ENCODE measurements around the gene DSCAML1. TPM values are rescaled to one million over a fixed set of nuclear protein-coding genes. Genes with fewer than 3 reads are reported as not detected.

DSCAML1 gene
- polyA plus RNA-seq, 1 donor: 0.63 TPM

GRCh38 chr11:117657794-117658193 is 139.2 kb downstream of the DSCAML1 start:
- DNase-seq: no peak

DNA sequence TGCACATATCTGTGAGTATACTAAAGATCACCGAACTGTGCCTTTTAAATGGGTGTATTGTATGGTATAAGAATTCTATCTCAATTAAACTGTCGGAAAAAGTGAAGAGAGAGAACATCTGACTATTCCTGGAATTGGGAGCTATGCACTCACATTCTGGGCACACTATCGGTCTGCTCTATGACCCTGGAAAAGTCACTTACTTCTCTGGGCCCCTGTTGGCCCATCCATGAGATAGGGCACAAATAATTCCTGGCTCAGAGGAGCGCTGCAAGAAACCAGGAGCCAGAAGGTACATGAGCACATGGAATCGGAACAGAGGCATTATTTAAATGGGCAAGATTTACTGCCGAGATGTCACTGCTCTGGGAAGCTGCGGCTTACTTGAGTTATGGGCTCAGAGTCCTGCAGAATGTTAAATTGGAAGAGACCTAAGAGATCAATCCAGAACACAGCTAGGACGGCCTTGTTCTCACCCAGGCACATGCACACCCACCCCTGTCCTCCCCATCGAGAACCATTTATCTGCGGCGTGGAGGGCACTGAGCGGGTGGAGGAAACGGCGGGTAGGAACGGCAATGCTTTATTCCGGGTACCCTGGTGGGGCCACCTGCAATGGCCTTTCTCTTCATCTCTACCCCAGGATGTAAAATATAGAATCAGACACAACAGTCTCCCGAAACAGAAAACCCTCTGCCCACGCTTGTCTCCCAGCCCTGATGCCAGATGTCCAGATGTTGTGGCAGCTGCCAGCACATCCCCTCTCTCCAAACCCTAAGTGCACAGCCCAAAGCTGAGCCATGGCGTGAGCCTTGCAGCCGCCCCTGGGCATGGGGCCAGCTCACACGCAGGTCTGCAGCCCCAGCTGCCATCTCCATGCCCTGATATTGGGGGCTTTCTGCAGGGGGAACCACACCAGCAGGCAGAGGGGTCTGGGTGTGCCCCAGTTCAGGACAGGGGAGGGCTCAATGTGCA is 142.4 kb downstream of the DSCAML1 start:
- DNase-seq: no peak

DNA sequence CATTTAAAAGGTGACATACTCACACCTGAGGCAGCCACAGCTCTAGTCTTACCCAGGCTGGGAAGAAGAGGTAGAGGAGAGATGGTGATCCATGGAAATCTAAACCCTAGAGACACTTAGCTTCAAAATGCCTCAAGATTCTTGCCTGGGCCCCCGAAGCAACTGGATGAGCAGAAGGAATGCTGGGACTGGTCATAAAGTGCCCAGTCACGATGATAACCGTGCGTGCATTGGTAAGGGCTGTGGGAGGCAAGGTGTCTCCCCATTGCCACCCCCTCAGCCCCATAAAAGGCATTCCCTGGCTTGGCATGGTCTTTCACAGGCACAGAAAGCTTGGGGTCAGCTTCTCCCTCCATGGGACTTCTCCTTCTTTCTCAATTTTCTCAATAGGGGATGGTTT is 144.5 kb downstream of the DSCAML1 start:
- no peak for DNase-seq

DNA sequence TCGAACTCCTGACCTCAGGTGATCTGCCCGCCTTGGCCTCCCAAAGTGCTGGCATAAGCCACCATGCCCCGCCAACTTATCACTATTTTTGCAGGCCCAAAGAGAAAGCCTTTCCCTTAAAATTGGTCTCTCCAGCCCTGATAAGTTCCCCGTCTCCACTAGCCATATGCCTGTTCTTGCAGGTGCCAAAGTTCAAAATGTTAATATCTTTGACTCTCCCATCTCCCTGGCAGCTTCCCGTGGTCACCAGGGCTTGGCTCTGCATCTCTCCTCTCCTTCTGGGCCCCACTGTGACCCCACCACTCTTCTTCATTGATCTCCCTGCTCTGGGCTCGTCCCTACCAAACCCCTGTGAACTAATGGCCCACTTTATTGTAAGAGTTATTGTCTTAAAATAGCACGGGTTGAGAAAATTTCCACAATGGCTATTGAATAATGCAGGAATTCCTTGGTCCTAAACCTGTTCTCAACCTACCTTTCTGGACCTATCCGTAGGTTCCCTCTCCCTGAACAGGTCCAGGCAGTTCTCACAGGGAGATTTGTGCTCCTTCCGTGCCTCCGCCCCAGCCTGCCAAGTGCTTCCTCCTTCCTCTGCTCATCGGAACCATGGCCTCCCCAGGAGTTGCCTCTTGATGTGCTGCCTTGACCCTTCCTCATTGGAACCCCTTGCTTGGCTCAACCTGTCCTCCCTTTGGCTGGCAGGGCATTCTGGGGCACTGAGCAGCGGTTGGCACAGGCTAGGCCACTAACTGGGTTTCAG is 147.5 kb downstream of the DSCAML1 start:
- DNase-seq: no peak

GRCh38 chr11:117647872-117648271 is 149.1 kb downstream of the DSCAML1 start:
- no peak for DNase-seq

DNA sequence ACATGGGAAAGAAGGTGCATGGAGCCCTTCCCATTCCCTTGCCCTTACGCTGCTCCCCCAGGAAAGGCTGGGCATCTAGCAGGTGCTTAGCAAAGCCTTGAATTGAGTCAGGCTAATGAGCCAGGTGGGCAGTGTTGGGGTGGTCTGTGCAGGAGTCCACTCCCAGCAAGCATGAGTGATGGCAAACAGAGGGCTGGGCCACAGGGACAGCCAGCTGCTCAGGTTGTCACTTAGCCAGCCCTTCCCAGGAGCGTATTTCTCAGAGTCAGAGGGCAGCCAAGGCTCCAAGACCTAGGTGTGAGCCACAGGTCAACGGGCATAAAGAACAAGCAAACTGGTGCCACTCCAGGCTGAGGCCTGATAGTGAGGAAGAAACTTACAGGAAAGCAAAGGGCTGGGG is 149.8 kb downstream of the DSCAML1 start:
- no peak for DNase-seq

GRCh38 chr11:117646411-117646810 is 150.6 kb downstream of the DSCAML1 start:
- DNase-seq: no peak

DNA sequence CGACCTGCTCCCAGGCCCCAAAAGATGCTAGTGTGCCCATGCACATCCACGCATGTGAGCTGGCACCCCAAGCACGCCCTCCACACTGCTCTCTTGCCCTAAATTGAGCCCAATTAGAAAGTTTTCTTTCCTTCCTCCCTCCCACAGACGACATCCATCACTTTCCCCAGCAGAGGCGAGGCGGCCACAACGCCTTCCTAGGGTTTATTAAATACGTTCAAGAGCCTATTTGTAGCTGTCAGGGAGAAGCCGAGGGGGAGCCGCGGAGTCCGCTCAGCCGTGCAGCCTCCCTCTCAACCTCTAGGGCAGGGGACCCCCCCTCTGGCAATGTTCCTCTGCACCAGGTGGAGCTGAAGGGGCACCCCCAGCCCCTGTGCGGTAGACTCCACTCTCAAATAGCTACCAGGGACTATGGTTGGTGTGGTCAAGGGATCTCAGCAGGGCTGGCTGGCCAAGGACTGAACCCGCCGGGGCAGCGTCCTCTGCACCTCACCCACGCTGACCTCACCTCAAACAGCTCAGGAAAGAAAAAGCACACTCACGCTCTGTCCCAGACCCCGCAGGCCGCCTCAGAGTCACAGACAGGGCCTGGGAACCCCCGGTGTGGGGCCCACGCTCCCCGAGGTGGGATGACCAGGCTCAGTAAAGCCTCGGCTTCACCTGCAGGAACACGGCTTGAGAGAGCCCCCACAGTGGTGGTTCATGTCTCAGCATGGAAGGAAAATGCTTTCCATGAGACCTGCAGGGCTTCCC is 152.4 kb downstream of the DSCAML1 start:
- no peak for DNase-seq

GRCh38 chr11:117643606-117644300 is 153.3 kb downstream of the DSCAML1 start:
- DNase-seq: no peak

DNA sequence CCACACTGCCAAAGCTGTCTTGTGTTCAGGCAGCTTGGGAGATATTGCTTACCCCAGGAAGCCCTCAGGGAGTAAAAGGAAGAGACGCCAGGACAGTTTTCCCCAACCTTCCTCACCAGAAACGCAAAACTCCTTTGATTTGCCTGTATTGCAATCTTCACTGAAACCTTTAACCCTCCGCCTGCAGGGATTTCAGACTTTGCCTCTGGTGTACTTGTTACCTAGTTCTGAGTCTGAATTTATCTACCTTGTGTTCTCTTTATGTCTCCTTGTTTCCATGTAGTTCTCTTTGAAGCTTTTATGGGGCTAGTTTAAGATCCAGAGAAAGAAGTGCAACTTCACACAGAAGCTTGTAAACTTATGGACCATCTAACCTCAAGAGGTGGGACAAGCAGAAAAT is 154.2 kb downstream of the DSCAML1 start:
- DNase-seq: no peak

DNA sequence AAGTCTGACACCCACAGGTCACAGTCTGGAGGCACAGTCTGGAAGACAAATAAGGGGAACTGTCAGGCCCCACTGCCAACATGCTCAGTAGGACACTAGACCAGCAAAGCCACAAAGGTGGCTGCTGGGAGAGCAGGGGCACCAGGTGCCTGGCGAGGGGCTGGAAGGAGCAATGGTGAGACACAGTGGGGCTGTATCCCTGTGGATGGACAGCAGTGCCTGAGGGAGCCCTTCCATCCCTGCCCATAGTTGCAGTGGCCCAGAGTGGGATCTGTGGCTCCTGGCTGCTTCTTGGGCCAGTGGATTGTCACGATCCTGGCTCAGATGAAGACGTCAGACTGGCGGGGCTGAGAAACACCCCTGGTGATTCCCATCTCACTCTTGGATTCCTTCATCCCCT is 154.6 kb downstream of the DSCAML1 start:
- no peak for DNase-seq

- DNase-seq: no peak
Measured at GRCh38 chr11:117641008-117641915, 155.8 kb downstream of the DSCAML1 start.

GRCh38 chr11:117640041-117640440 is 157.0 kb downstream of the DSCAML1 start:
- DNase-seq: no peak

DNA sequence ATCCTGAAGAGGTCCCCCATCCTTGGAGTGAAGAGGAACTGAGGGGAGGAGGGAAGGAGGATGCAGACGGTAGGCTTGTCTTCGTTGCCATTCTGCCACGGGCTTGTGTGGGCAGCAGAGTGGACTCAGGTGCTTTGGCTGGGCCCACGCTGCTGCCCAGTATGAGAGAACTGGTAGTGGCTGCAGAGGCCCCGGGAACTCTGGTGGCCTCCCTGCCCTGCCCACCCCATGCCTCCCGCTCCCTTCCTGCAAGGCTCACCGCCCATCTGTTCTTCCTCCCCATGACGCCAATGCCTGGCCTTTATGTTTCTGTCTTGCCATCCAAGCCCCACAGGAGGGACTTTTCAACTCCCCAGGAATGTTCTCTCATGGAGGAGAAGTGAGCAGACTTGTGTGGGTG is 157.4 kb downstream of the DSCAML1 start:
- DNase-seq: no peak

DNA sequence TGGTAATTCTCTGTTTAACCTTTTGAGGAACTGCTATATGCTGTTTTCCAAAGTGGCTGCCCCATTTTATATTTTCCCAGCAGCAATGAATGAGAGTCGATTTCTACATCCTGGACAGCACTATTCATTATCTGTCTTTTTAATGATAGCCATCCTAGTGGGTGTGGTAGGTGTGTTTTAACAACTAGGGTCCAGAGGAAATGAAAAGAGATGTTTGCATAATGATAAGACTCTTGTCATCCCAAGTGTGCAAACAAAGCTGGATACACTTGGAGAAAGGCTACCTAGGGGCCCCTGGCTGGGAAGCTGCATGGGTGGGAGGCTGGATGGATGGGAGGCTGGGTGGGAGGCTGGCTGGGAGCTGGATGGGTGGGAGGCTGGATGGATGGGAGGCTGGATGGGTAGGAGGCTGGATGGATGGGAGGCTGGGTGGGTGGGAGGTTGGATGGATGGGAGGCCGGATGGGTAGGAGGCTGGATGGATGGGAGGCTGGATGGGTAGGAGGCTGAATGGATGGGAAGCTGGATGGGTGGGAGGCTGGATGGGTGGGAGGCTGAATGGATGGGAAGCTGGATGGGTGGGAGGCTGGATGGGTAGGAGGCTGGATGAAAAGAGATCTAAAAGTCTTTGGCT is 158.0 kb downstream of the DSCAML1 start:
- no peak for DNase-seq

DNA sequence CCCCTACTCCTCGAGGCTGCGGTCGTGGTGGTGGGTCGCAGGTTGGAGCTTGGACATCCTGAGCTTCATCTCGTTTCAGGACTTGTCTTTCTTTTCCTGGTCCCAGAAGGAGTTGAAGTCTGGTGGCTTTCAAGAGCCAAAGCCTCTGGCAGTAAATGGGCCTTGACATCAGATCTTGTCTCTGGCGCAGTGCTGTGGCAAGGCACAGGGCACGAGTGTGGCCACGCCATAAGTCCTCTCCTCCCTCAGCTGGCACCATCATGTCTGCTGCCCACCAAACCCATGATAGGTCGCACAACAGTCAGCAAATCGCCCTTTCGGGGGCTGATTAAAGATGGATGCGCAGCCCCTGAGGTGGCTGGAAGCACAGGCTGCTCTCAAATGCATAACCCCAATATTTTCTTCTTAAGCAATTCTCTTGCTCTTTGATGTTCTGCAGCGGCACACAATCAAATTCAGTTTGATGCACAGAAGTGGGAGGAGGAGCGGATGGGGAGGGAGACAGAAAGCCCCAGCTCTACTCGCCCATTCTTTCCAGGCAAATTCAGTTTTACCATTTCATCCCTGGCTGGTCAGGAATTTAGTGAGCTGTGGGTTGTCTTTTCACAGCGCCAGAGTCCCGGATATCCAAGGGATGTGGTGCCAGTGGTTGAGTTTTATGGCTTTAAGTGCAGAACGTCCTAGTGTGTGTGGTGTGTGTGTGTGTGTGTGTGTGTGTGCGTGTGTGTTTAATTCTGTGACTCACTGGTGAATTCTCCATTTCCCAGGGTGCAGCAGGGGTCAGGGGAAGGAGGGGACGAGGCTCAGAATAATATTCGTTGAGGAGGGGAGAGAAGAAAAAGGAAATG is 162.0 kb downstream of the DSCAML1 start:
- DNase-seq: no peak

DNA sequence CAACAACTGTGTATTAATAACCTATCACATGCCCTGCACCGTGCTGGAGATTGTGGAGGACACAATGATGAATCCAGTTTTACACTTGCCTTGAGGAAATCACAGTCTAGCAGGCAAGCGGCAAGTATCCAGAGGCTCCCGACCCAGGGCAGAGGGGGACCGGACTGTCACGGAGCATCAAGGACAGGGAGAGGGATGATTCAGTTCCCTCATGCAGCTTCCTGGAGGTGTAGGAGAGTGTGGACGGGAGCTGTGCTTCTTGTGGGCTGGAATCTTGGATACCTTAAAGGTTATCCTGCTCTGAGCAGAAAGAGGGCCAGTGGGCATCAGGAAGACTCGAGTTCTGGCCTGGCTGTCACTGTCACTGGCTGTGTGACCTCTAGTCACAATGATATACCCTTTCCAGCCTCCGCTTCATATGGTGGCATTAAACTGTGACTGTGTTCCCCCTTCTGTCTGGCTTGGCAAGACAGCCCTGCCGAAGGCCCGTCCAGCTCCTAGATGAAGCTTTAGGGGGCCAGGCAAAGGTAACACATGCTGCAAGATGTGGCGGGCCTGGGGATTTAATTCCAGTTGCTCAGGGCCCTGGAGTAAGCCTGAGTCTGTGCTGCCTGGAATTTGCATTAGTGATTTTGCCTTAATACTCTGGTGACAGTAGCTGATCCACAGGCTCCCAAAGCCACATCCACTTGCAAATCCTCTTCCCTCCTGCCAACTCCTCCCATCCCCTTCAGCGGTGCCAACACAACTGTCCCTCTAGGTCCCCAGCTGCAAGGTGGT is 162.8 kb downstream of the DSCAML1 start:
- no peak for DNase-seq

DNA sequence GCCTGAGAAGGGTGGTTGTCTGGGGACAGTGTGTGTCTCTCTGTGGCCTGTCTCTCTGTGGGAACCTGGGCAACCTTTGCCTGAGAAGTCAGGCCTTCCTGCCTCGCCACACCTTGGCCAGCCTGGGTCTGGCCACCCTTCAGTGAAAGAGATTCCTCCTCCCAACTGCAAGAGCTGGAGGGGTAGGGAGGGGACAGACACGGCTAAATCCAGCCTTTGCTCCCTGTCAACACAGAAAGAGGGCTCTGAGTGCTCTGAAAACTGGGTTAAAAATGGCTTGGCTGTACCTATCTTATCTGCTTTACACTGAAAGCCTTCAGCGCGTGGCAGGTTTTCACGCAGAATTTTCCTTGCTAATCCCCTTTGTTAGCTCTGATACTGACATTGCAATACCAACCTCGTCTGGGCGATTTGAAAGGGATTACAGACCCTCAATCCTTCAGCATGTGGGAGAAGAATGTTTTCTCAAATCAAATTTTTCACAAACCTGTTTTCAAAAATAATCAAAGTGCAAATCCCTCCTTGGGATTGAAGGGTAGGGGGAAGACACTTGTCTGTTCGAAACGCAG is 163.7 kb downstream of the DSCAML1 start:
- DNase-seq: no peak

GRCh38 chr11:117632306-117632705 is 164.7 kb downstream of the DSCAML1 start:
- no peak for DNase-seq

Measured in hindlimb muscle (tissue), 1 donor.